HEK293T (cell line): ENCODE data around the gene ZNF418.
"Not testable (repeated sequence)": the region's sequence is repeated elsewhere in the genome, so short reads cannot be mapped to it uniquely, and the experiment has no call there.

Experiments
- CTCF ChIA-PET: fragments of 350-600 bp; formaldehyde crosslinking; extraction: SDS; loops from one replicate; lab custom pipeline; 2021; ENCODE audit warnings: antibody characterized with exemption, inconsistent platforms; lab: Yijun Ruan, JAX
- POLR2A ChIA-PET: fragments of 350-600 bp; formaldehyde crosslinking; extraction: SDS; loops from one replicate; lab custom pipeline; 2020; ENCODE audit warnings: antibody characterized with exemption, inconsistent platforms; lab: Yijun Ruan, JAX
- DNase-seq: peaks from one replicate; pipeline ENCODE4 v3.0.0; 2012; ENCODE audit warnings: mixed read lengths; ENCODE audit errors: extremely low spot score
- ARNT ChIP-seq: fragments of 450-650 bp; IDR thresholded peaks from 2 replicates; pipeline ENCODE4 v1.6.1; 2017; ENCODE audit warnings: mild to moderate bottlenecking
- BHLHE40 ChIP-seq: fragments of 450-650 bp; IDR thresholded peaks from 2 replicates; pipeline ENCODE4 v1.6.1; 2016; ENCODE audit warnings: mild to moderate bottlenecking, moderate library complexity, borderline replicate concordance
- CTBP1 ChIP-seq: fragments of 450-650 bp; IDR thresholded peaks from 2 replicates; pipeline ENCODE4 v1.6.1; 2016; ENCODE audit warnings: borderline replicate concordance
- ELF4 ChIP-seq: fragments of 450-650 bp; IDR thresholded peaks from 2 replicates; pipeline ENCODE4 v1.6.1; 2017; ENCODE audit warnings: antibody characterized with exemption
- FOXA1 ChIP-seq: fragments of 450-650 bp; IDR thresholded peaks from 2 replicates; pipeline ENCODE4 v1.6.1; 2016; ENCODE audit warnings: mild to moderate bottlenecking
- FOXK2 ChIP-seq: fragments of 450-650 bp; IDR thresholded peaks from 2 replicates; pipeline ENCODE4 v1.6.1; 2016; ENCODE audit warnings: mild to moderate bottlenecking
- FOXM1 ChIP-seq: fragments of 450-650 bp; IDR thresholded peaks from 2 replicates; pipeline ENCODE4 v1.6.1; 2017; ENCODE audit warnings: mild to moderate bottlenecking, borderline replicate concordance
- HDGF ChIP-seq: fragments of 450-650 bp; IDR thresholded peaks from 2 replicates; pipeline ENCODE4 v1.6.1; 2017; ENCODE audit warnings: antibody characterized with exemption, borderline replicate concordance
- L3MBTL2 ChIP-seq: fragments of 450-650 bp; conservative IDR thresholded peaks from 2 replicates; pipeline ENCODE4 v1.6.1; 2016; ENCODE audit warnings: mild to moderate bottlenecking
- LEF1 ChIP-seq: fragments of 450-650 bp; IDR thresholded peaks from 2 replicates; pipeline ENCODE4 v1.6.1; 2017; ENCODE audit warnings: mild to moderate bottlenecking, borderline replicate concordance
- NFRKB ChIP-seq: fragments of 450-650 bp; IDR thresholded peaks from 2 replicates; pipeline ENCODE4 v1.6.1; 2016; ENCODE audit warnings: mild to moderate bottlenecking, moderate library complexity
- PKNOX1 ChIP-seq: fragments of 450-650 bp; IDR thresholded peaks from 2 replicates; pipeline ENCODE4 v1.6.1; 2016
- SP1 ChIP-seq: fragments of 450-650 bp; IDR thresholded peaks from 2 replicates; pipeline ENCODE4 v1.6.1; 2017
- SUZ12 ChIP-seq: fragments of 450-650 bp; IDR thresholded peaks from 2 replicates; pipeline ENCODE4 v1.6.1; 2016; ENCODE audit warnings: mild to moderate bottlenecking
- TARDBP ChIP-seq: fragments of 450-650 bp; IDR thresholded peaks from 2 replicates; pipeline ENCODE4 v1.6.1; 2016
- ZNF384 ChIP-seq: fragments of 450-650 bp; IDR thresholded peaks from 2 replicates; pipeline ENCODE4 v1.6.1; 2016

The ZNF418 gene

GRCh38 chr19:57900311-57900710 is 34.9 kb downstream of the ZNF418 start:
- POLR2A ChIA-PET = no interaction called here

GRCh38 chr19:57890706-57891105 is 44.5 kb downstream of the ZNF418 start:
- POLR2A ChIA-PET, DNase-seq, CTCF ChIA-PET: not testable (repeated sequence)

More at GRCh38 chr19:57900311-57900710, 34.9 kb downstream of the ZNF418 start:
- no peak for TF ChIP-seq PKNOX1
- no peak for TF ChIP-seq SP1
- TF ChIP-seq FOXM1 = no peak
- TF ChIP-seq NFRKB = no peak
- no peak for TF ChIP-seq TARDBP
- TF ChIP-seq FOXK2 = no peak
- no peak for TF ChIP-seq ARNT
- no peak for DNase-seq
- CTCF ChIA-PET = no interaction called here

- TF ChIP-seq LEF1 (no peak), PKNOX1 (no peak), L3MBTL2 (no peak), SUZ12 (no peak), ARNT (no peak), FOXM1 (no peak), TARDBP (no peak), ZNF384 (no peak), CTBP1 (no peak), BHLHE40 (no peak), SP1 (no peak), NFRKB (no peak)
- ChIA-PET CTCF (no interaction called here), POLR2A (no interaction called here)
- DNase-seq = no peak
These were observed 46.5 kb downstream of the ZNF418 start, which contains the start of gene ZNF814 for GRCh38 chr19:57888560-57889231. Gene ZNF814, minus strand, starts transcription at chr19:57889037. Its CDS starts 235 bp downstream, at chr19:57888802.

GRCh38 chr19:57888107-57888559 is 47.1 kb downstream of the ZNF418 start:
- no peak for DNase-seq
- TF ChIP-seq ARNT = no peak
- TF ChIP-seq LEF1 = no peak
- no peak for TF ChIP-seq HDGF
- TF ChIP-seq ZNF384 = no peak
- no peak for TF ChIP-seq NFRKB
- TF ChIP-seq TARDBP = no peak
- TF ChIP-seq FOXM1 = no peak
- TF ChIP-seq FOXK2 = no peak
- TF ChIP-seq ELF4 = no peak
- TF ChIP-seq FOXA1 = no peak
- no peak for TF ChIP-seq PKNOX1
- no peak for TF ChIP-seq BHLHE40
- TF ChIP-seq CTBP1 = no peak
- TF ChIP-seq SP1 = no peak
- TF ChIP-seq SUZ12 = no peak
- no peak for TF ChIP-seq L3MBTL2
- ChIA-PET CTCF (no interaction called here), POLR2A (no interaction called here)

- DNase-seq = no peak
- CTCF ChIA-PET = no interaction called here
- TF ChIP-seq TARDBP (no peak), LEF1 (no peak), SUZ12 (no peak), NFRKB (no peak), BHLHE40 (no peak), ELF4 (no peak), FOXM1 (no peak), SP1 (no peak), FOXK2 (no peak), HDGF (no peak), FOXA1 (no peak), L3MBTL2 (no peak)
- POLR2A ChIA-PET = no interaction called here
These were observed 47.8 kb downstream of the ZNF418 start for GRCh38 chr19:57887195-57887941.

- POLR2A ChIA-PET = no interaction called here
- CTCF ChIA-PET = interaction anchor here (0.5 kb wide), 1 partner anchor 776 kb away, joined by 6 read pairs; no protein-coding TSS in a partner anchor
- TF ChIP-seq CTBP1 (no peak), LEF1 (no peak), ZNF384 (no peak), BHLHE40 (no peak), FOXA1 (no peak), SUZ12 (no peak), FOXK2 (no peak), PKNOX1 (no peak), ELF4 (no peak), SP1 (no peak), NFRKB (no peak), FOXM1 (no peak), ARNT (no peak), L3MBTL2 (no peak), HDGF (no peak), TARDBP (no peak)
- DNase-seq = no peak
These were observed 49.2 kb downstream of the ZNF418 start for GRCh38 chr19:57886046-57886445.

- CTCF ChIA-PET, DNase-seq, POLR2A ChIA-PET: not testable (repeated sequence)
These were observed 61.1 kb downstream of the ZNF418 start for GRCh38 chr19:57873883-57874799.
